Neural cell (in vitro differentiated cells): ENCODE results near the gene FAM72D.
"Not testable (repeated sequence)": the region's sequence is repeated elsewhere in the genome, so short reads cannot be mapped to it uniquely, and the experiment has no call there.

Source experiments
- EP300 ChIP-seq: fragments of 450-650 bp; conservative IDR thresholded peaks from 2 replicates; pipeline ENCODE4 v1.6.1; 2014; ENCODE audit warnings: antibody characterized with exemption, mild to moderate bottlenecking, moderate library complexity; ENCODE audit not compliant: poor library complexity, severe bottlenecking
- EZH2 ChIP-seq: fragments of 200-600, 300-800 bp; shearing (Covaris generic), sonication (generic); IDR thresholded peaks from 2 replicates; pipeline ENCODE4 v1.6.1; 2014; ENCODE audit warnings: antibody characterized with exemption, low read length, borderline replicate concordance, mild to moderate bottlenecking; ENCODE audit not compliant: insufficient read depth, poor library complexity, severe bottlenecking
- MXI1 ChIP-seq: fragments of 450-650 bp; conservative IDR thresholded peaks from 2 replicates; pipeline ENCODE4 v1.6.1; 2014; ENCODE audit warnings: antibody characterized with exemption, mild to moderate bottlenecking; ENCODE audit not compliant: poor library complexity, severe bottlenecking
- POLR2AphosphoS5 ChIP-seq: IDR thresholded peaks from 2 replicates; pipeline ENCODE4 v1.6.1; 2012
- RAD21 ChIP-seq: fragments of 450-650 bp; conservative IDR thresholded peaks from 2 replicates; pipeline ENCODE4 v1.6.1; 2014; ENCODE audit warnings: antibody characterized with exemption, mild to moderate bottlenecking, moderate library complexity
- TAF1 ChIP-seq: IDR thresholded peaks from 2 replicates; pipeline ENCODE4 v1.6.1; 2012; ENCODE audit warnings: low read depth
- TF ChIP-seq, protein P1 (sequence below): IDR thresholded peaks from 2 replicates; pipeline ENCODE4 v1.6.1; 2012; ENCODE audit warnings: borderline replicate concordance
- TF ChIP-seq, protein P2 (sequence below): fragments of 450-650 bp; IDR thresholded peaks from 2 replicates; pipeline ENCODE4 v1.5.1; 2014; ENCODE audit warnings: antibody characterized with exemption, mild to moderate bottlenecking, moderate library complexity; ENCODE audit not compliant: poor library complexity, severe bottlenecking

DNA sequence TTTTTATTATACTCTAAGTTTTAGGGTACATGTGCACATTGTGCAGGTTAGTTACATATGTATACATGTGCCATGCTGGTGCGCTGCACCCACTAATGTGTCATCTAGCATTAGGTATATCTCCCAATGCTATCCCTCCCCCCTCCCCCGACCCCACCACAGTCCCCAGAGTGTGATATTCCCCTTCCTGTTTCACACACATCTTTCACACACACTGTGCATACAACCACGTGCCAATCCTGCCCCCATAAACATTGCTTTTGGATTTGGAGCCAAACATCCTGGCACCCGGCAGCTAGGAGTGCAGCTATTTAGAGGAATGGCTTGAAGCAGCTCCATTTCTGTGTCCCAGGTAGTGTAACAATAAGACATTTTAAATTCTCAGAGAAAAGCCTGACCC lies 51.4 kb downstream of the FAM72D start:
- TF ChIP-seq, protein P1, sequence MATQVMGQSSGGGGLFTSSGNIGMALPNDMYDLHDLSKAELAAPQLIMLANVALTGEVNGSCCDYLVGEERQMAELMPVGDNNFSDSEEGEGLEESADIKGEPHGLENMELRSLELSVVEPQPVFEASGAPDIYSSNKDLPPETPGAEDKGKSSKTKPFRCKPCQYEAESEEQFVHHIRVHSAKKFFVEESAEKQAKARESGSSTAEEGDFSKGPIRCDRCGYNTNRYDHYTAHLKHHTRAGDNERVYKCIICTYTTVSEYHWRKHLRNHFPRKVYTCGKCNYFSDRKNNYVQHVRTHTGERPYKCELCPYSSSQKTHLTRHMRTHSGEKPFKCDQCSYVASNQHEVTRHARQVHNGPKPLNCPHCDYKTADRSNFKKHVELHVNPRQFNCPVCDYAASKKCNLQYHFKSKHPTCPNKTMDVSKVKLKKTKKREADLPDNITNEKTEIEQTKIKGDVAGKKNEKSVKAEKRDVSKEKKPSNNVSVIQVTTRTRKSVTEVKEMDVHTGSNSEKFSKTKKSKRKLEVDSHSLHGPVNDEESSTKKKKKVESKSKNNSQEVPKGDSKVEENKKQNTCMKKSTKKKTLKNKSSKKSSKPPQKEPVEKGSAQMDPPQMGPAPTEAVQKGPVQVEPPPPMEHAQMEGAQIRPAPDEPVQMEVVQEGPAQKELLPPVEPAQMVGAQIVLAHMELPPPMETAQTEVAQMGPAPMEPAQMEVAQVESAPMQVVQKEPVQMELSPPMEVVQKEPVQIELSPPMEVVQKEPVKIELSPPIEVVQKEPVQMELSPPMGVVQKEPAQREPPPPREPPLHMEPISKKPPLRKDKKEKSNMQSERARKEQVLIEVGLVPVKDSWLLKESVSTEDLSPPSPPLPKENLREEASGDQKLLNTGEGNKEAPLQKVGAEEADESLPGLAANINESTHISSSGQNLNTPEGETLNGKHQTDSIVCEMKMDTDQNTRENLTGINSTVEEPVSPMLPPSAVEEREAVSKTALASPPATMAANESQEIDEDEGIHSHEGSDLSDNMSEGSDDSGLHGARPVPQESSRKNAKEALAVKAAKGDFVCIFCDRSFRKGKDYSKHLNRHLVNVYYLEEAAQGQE, result not testable (repeated sequence)
- TF ChIP-seq, protein P2, sequence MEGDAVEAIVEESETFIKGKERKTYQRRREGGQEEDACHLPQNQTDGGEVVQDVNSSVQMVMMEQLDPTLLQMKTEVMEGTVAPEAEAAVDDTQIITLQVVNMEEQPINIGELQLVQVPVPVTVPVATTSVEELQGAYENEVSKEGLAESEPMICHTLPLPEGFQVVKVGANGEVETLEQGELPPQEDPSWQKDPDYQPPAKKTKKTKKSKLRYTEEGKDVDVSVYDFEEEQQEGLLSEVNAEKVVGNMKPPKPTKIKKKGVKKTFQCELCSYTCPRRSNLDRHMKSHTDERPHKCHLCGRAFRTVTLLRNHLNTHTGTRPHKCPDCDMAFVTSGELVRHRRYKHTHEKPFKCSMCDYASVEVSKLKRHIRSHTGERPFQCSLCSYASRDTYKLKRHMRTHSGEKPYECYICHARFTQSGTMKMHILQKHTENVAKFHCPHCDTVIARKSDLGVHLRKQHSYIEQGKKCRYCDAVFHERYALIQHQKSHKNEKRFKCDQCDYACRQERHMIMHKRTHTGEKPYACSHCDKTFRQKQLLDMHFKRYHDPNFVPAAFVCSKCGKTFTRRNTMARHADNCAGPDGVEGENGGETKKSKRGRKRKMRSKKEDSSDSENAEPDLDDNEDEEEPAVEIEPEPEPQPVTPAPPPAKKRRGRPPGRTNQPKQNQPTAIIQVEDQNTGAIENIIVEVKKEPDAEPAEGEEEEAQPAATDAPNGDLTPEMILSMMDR, result not testable (repeated sequence)
- not testable (repeated sequence) for TF ChIP-seq MXI1, EP300, EZH2, POLR2AphosphoS5, RAD21, TAF1
